ENCODE data around the gene ITGB8. TPM values are rescaled to one million over a fixed set of nuclear protein-coding genes. Genes with fewer than 3 reads are reported as not detected.

ITGB8 gene
- total RNA-seq, 1 experiment from 2014 or later, result 13.9 TPM

- Histone ChIP-seq H3F3A (ENCODE audit: low read length, unreplicated experiment) (no peaks in the 10 kb centered on the region), H3K4me3 (ENCODE audit: low read length) (no peak overlapping the region), H4K20me1 (ENCODE audit: low read length) (no peaks in the 10 kb centered on the region), H3K79me2 (ENCODE audit: low read length) (no peaks in the 10 kb centered on the region), H3K36me3 (ENCODE audit: low read depth, low read length) (no peaks in the 10 kb centered on the region), H3K4me2 (ENCODE audit: low read length) (no peak overlapping the region), H2AFZ (ENCODE audit: low read length) (no peak overlapping the region), H3K27me3 (ENCODE audit: low read length) (no peaks in the 10 kb centered on the region), H3K4me1 (ENCODE audit: insufficient read depth, low read length) (no peaks in the 10 kb centered on the region), H3K27ac (ENCODE audit: low read length) (no peak overlapping the region), H3K9me2 (replicated peaks; ENCODE audit: low read length) (no peaks in the 10 kb centered on the region), H3K9me3 (ENCODE audit: low read length) (no peaks in the 10 kb centered on the region), H3K9ac (ENCODE audit: low read length) (no peak overlapping the region)
- ChIA-PET POLR2A (ENCODE audit: unreplicated experiment) (no interaction called here), CTCF (no interaction called here)
- no peak for ATAC-seq
- no peak for TF ChIP-seq EZH2 (IDR thresholded peaks at IDR 0.05; ENCODE audit: low read length, unreplicated experiment)
- TF ChIP-seq CTCF (conservative IDR thresholded peaks at IDR 0.05; ENCODE audit: low read depth, low read length), result no peak
- TF ChIP-seq EZH2phosphoT487 (IDR thresholded peaks at IDR 0.05; ENCODE audit: borderline replicate concordance, low read length), result no peak
- no peak for DNase-seq
- intact Hi-C loops (cut with micrococcal nuclease), result no loop called here
- no TSS peak for BruUV-seq (replicated peaks)
These were observed 119.8 kb downstream of the ITGB8 start for GRCh38 chr7:20450536-20450935.

- ChIA-PET POLR2A (ENCODE audit: unreplicated experiment) (no interaction called here), CTCF (no interaction called here)
- Histone ChIP-seq H3K79me2 (ENCODE audit: low read length) (no peaks in the 10 kb centered on the region), H3F3A (ENCODE audit: low read length, unreplicated experiment) (no peaks in the 10 kb centered on the region), H3K4me1 (ENCODE audit: insufficient read depth, low read length) (no peaks in the 10 kb centered on the region), H3K36me3 (ENCODE audit: low read depth, low read length) (no peaks in the 10 kb centered on the region), H3K27ac (ENCODE audit: low read length) (no peak overlapping the region), H3K4me2 (ENCODE audit: low read length) (no peak overlapping the region), H3K4me3 (ENCODE audit: low read length) (no peak overlapping the region), H3K9me3 (ENCODE audit: low read length) (no peaks in the 10 kb centered on the region), H3K9ac (ENCODE audit: low read length) (no peak overlapping the region), H4K20me1 (ENCODE audit: low read length) (no peaks in the 10 kb centered on the region), H2AFZ (ENCODE audit: low read length) (no peak overlapping the region), H3K27me3 (ENCODE audit: low read length) (no peaks in the 10 kb centered on the region), H3K9me2 (replicated peaks; ENCODE audit: low read length) (no peaks in the 10 kb centered on the region)
- intact Hi-C loops (cut with micrococcal nuclease), result no loop called here
- no peak for DNase-seq
- ATAC-seq, result no peak
- TF ChIP-seq EZH2phosphoT487 (IDR thresholded peaks at IDR 0.05; ENCODE audit: borderline replicate concordance, low read length), result no peak
- no peak for TF ChIP-seq EZH2 (IDR thresholded peaks at IDR 0.05; ENCODE audit: low read length, unreplicated experiment)
- no TSS peak for BruUV-seq (replicated peaks)
These were observed 123.5 kb downstream of the ITGB8 start for GRCh38 chr7:20454202-20454601.

GRCh38 chr7:20456701-20457100, 126.0 kb downstream of the ITGB8 start:
- Histone ChIP-seq H3K4me2 (ENCODE audit: low read length) (no peak overlapping the region), H3K27me3 (ENCODE audit: low read length) (no peaks in the 10 kb centered on the region), H2AFZ (ENCODE audit: low read length) (no peak overlapping the region), H3K4me1 (ENCODE audit: insufficient read depth, low read length) (no peaks in the 10 kb centered on the region), H3K36me3 (ENCODE audit: low read depth, low read length) (no peaks in the 10 kb centered on the region), H3F3A (ENCODE audit: low read length, unreplicated experiment) (no peaks in the 10 kb centered on the region), H3K79me2 (ENCODE audit: low read length) (no peaks in the 10 kb centered on the region), H3K4me3 (ENCODE audit: low read length) (no peak overlapping the region), H3K9me2 (replicated peaks; ENCODE audit: low read length) (no peaks in the 10 kb centered on the region), H3K9me3 (ENCODE audit: low read length) (no peaks in the 10 kb centered on the region), H3K27ac (ENCODE audit: low read length) (no peak overlapping the region), H3K9ac (ENCODE audit: low read length) (no peak overlapping the region), H4K20me1 (ENCODE audit: low read length) (no peaks in the 10 kb centered on the region)
- ATAC-seq (no peak), DNase-seq (no peak)
- no TSS peak for BruUV-seq (replicated peaks)
- CTCF ChIA-PET, result no interaction called here
- intact Hi-C loops (cut with micrococcal nuclease), result no loop called here
- POLR2A ChIA-PET (ENCODE audit: unreplicated experiment), result no interaction called here
- TF ChIP-seq CTCF (conservative IDR thresholded peaks at IDR 0.05; ENCODE audit: low read depth, low read length) (no peak), EZH2 (IDR thresholded peaks at IDR 0.05; ENCODE audit: low read length, unreplicated experiment) (no peak), EZH2phosphoT487 (IDR thresholded peaks at IDR 0.05; ENCODE audit: borderline replicate concordance, low read length) (no peak)
